ENCODE results near the gene PRDX4.
"Not testable (repeated sequence)": the region's sequence is repeated elsewhere in the genome, so short reads cannot be mapped to it uniquely, and the experiment has no call there.

PRDX4 gene

GRCh38 chrX:23633834-23634580, 33.3 kb upstream of the PRDX4 start:
- H3K4me3 ChIP-seq (ENCODE audit: low read depth, low read length) = no peak overlapping the region
- TF ChIP-seq CTCF (IDR thresholded peaks at IDR 0.05; ENCODE audit: control insufficient read depth, extremely low read depth, insufficient read depth) = 0 out of 2 replicates have a peak, but pooled peaks have one; percentile 11
- DNase-seq (ENCODE audit: low read depth) = no peak

GRCh38 chrX:23637187-23637586, 30.1 kb upstream of the PRDX4 start:
- DNase-seq (ENCODE audit: low read depth) = no peak
- H3K4me3 ChIP-seq (ENCODE audit: low read depth, low read length) = no peak overlapping the region
- no peak for TF ChIP-seq CTCF (IDR thresholded peaks at IDR 0.05; ENCODE audit: control insufficient read depth, extremely low read depth, insufficient read depth)

GRCh38 chrX:23643020-23643419, 24.3 kb upstream of the PRDX4 start:
- no peak for DNase-seq (ENCODE audit: low read depth)
- H3K4me3 ChIP-seq (ENCODE audit: low read depth, low read length) = no peak overlapping the region
- no peak for TF ChIP-seq CTCF (IDR thresholded peaks at IDR 0.05; ENCODE audit: control insufficient read depth, extremely low read depth, insufficient read depth)

- TF ChIP-seq CTCF (IDR thresholded peaks at IDR 0.05; ENCODE audit: control insufficient read depth, extremely low read depth, insufficient read depth) = no peak
- DNase-seq (ENCODE audit: low read depth) = no peak
- no peak overlapping the region for H3K4me3 ChIP-seq (ENCODE audit: low read depth, low read length)
Measured at GRCh38 chrX:23644744-23645143, 22.5 kb upstream of the PRDX4 start.

- no peak for TF ChIP-seq CTCF (IDR thresholded peaks at IDR 0.05; ENCODE audit: control insufficient read depth, extremely low read depth, insufficient read depth)
- no peak overlapping the region for H3K4me3 ChIP-seq (ENCODE audit: low read depth, low read length)
- no peak for DNase-seq (ENCODE audit: low read depth)
Measured at GRCh38 chrX:23656091-23656490, 11.2 kb upstream of the PRDX4 start.

- DNase-seq (ENCODE audit: low read depth) = no peak
- no peak for TF ChIP-seq CTCF (IDR thresholded peaks at IDR 0.05; ENCODE audit: control insufficient read depth, extremely low read depth, insufficient read depth)
Measured at GRCh38 chrX:23656684-23657083, 10.6 kb upstream of the PRDX4 start.

GRCh38 chrX:23659339-23659738, 8.0 kb upstream of the PRDX4 start:
- no peak for TF ChIP-seq CTCF (IDR thresholded peaks at IDR 0.05; ENCODE audit: control insufficient read depth, extremely low read depth, insufficient read depth)
- no peak for DNase-seq (ENCODE audit: low read depth)
- H3K4me3 ChIP-seq (ENCODE audit: low read depth, low read length) = no peak overlapping the region

More at GRCh38 chrX:23656684-23657083, 10.6 kb upstream of the PRDX4 start:
- H3K4me3 ChIP-seq (ENCODE audit: low read depth, low read length) = no peak overlapping the region

GRCh38 chrX:23660083-23660765, 7.1 kb upstream of the PRDX4 start:
- not testable (repeated sequence) for H3K4me3 ChIP-seq (ENCODE audit: low read depth, low read length); DNase-seq (ENCODE audit: low read depth)
